BJ (cell line): ENCODE data around the gene NT5DC3. TPM values are rescaled to one million over a fixed set of nuclear protein-coding genes. Genes with fewer than 3 reads are reported as not detected.

Experiments
- CTCF ChIA-PET: fragments of 350-600 bp; formaldehyde crosslinking; extraction: SDS; loops from one replicate; lab custom pipeline; 2021; ENCODE audit warnings: antibody characterized with exemption, inconsistent platforms; lab: Yijun Ruan, JAX
- POLR2A ChIA-PET: fragments of 300-600 bp; sonication (Branson Sonifier 250); formaldehyde crosslinking; extraction: SDS; loops from one replicate; lab custom pipeline; 2021; ENCODE audit warnings: antibody characterized with exemption; lab: Charles Lee
- DNase-seq: peaks from one replicate; pipeline ENCODE4 v3.0.0-alpha.2; 2011; ENCODE audit warnings: low read depth
- H3K27me3 ChIP-seq: 2 replicates; pipeline ENCODE4 v1.6.0; 2011; ENCODE audit warnings: low read length; ENCODE audit not compliant: control insufficient read depth, insufficient read depth
- H3K36me3 ChIP-seq: 2 replicates; pipeline ENCODE4 v1.5.1; 2011; ENCODE audit warnings: low read length; ENCODE audit not compliant: control insufficient read depth, insufficient read depth
- H3K4me3 ChIP-seq: 2 replicates; pipeline ENCODE4 v1.5.1; 2011; ENCODE audit warnings: low read depth, mild to moderate bottlenecking, control low read depth, low read length
- polyA plus RNA-seq: library from polyadenylated mRNA; depleted of rRNA; stranded (reverse); fragments of >200 nt; gene quantifications from 2 replicates; pipeline ENCODE4 v1.2.3, GENCODE V29; 2011
- TF ChIP-seq, protein P1 (sequence below): IDR thresholded peaks from 2 replicates; pipeline ENCODE4 v1.5.1; 2011; ENCODE audit warnings: low read depth, mild to moderate bottlenecking, control low read depth, inconsistent platforms, low read length, moderate library complexity; ENCODE audit not compliant: insufficient read depth

Gene NT5DC3
- polyA plus RNA-seq, 1 experiment, result 1.2 TPM

GRCh38 chr12:103803847-103804246 lies 37.2 kb downstream of the NT5DC3 start:
- H3K36me3 ChIP-seq, result no peaks in the 10 kb centered on the region
- no peaks in the 10 kb centered on the region for H3K27me3 ChIP-seq
- TF ChIP-seq, protein P1, sequence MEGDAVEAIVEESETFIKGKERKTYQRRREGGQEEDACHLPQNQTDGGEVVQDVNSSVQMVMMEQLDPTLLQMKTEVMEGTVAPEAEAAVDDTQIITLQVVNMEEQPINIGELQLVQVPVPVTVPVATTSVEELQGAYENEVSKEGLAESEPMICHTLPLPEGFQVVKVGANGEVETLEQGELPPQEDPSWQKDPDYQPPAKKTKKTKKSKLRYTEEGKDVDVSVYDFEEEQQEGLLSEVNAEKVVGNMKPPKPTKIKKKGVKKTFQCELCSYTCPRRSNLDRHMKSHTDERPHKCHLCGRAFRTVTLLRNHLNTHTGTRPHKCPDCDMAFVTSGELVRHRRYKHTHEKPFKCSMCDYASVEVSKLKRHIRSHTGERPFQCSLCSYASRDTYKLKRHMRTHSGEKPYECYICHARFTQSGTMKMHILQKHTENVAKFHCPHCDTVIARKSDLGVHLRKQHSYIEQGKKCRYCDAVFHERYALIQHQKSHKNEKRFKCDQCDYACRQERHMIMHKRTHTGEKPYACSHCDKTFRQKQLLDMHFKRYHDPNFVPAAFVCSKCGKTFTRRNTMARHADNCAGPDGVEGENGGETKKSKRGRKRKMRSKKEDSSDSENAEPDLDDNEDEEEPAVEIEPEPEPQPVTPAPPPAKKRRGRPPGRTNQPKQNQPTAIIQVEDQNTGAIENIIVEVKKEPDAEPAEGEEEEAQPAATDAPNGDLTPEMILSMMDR, result no peak
- no peak overlapping the region for H3K4me3 ChIP-seq
- POLR2A ChIA-PET, result no interaction called here
- CTCF ChIA-PET, result no interaction called here
- no peak for DNase-seq

- Histone ChIP-seq H3K36me3 (no peaks in the 10 kb centered on the region), H3K4me3 (no peak overlapping the region), H3K27me3 (no peaks in the 10 kb centered on the region)
- ChIA-PET POLR2A (no interaction called here), CTCF (no interaction called here)
- TF ChIP-seq, protein P1, result no peak
- no peak for DNase-seq
Observed at GRCh38 chr12:103802586-103802886, 38.5 kb downstream of the NT5DC3 start.

DNA sequence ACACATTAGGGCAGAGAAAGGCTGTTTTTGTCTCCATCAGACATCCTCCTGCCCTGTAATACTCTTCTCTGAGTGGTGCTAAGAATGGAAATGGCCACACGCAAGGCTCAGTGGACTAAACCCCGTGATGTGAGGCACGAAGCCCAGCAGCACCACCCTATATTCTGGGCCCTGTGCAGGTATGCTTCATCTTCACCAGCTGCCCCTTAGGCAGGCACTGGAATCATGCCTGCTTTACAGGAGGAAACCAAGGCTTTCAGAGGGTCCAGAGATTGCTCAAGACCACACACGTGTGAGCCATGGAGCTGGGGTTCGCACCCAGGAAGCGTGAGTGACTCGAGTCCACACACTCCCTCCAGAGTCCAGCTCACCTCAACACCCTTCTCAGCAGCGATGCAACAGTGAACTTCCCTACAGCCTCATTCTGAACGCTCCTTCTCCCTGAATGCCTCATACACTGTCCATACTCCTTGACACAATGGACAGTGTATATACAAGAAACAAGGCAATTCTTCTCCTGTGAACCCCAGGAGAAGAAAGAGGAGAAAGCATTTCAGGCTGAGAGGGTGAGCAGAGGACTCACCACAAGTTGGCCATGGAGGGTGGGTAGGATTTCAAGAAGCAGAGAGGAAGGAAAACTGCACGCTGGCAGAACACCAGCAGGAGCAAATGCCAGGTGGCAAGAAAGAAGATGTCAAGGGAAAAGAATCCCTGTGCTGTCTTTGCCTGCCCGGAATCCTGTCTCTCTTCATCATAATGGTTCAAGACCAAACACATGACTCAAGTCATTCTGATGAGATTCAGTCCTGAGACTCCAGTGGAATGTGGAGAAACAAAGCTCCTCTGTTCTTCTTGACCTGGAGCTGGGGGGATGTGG lies 39.1 kb downstream of the NT5DC3 start:
- Histone ChIP-seq H3K36me3 (no peaks in the 10 kb centered on the region), H3K27me3 (no peaks in the 10 kb centered on the region), H3K4me3 (no peak overlapping the region)
- no peak for DNase-seq
- TF ChIP-seq, protein P1, result no peak
- POLR2A ChIA-PET, result no interaction called here
- CTCF ChIA-PET, result interaction anchor here (1.2 kb wide), 1 partner anchor 11 kb away, joined by 3 read pairs; no protein-coding TSS in a partner anchor

DNA sequence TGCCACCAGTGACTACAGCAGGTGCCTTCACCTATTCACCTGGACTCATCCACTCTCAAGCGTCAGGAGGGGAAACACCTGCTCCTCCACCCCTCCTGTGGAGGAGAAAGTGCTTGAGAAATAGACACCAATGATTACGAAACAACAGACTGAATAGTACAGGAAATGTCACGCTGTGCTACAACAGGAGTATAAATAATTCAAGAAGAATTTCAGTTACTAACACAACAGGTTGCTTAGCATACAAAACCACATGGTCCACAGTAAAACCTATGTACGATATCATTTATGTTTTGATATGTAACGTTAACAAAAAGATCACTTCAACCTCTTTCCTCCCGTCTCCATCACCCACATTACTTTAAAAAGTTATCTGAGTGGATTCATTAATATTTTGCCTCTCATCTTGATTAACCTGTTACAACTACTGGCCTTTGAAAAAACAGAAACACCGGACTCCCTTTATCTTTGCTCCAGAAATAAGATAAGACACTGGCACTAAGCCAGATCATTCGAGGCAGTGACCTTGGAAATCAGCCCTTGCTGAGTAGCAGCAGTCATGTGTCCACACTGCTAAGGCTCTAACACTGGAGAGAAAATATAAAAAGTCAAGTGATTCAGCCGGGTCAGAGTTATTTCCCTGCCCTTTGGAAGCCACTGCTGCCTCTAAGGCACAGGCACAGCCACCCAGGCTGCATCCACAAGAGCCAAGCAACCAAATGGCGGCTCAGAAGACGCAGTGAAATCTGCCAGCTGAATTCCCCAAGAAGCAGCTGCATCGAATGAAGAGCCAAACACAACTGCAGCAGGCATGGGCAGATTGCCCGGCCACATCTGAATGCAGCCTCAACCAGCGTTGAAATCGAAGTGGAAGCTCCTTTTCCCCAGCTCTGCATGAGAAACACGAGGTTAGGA lies 40.9 kb downstream of the NT5DC3 start:
- POLR2A ChIA-PET, result interaction anchor here (0.5 kb wide), 1 partner anchor 28 kb away, joined by 5 read pairs; no protein-coding TSS in a partner anchor
- no peak for DNase-seq
- TF ChIP-seq, protein P1, result no peak

DNA sequence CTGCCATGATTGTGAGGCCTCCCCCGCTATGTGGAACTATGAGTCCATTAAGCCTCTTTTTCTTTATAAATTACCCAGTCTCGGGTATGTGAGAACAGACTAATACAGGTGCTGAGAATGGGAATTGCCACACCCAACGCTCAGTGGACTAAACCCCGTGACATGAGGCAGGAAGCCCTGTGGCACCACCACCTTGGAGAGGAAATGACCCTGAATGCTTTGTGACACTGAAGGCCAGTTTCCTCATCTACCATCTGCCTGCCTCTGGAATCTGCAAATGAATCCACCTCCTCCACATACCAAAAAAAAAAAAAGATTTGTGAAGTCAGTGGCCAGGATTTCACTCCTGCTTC lies 41.6 kb downstream of the NT5DC3 start:
- no peak for DNase-seq
- no peaks in the 10 kb centered on the region for H3K27me3 ChIP-seq
- no peak overlapping the region for H3K4me3 ChIP-seq
- H3K36me3 ChIP-seq, result peaks cover 4% of the 10 kb centered on the region
- TF ChIP-seq, protein P1, result no peak
- CTCF ChIA-PET, result no interaction called here
- POLR2A ChIA-PET, result no interaction called here

More for the DNA sequence above, 40.9 kb downstream of the NT5DC3 start:
- Histone ChIP-seq H3K4me3 (no peak overlapping the region), H3K27me3 (no peaks in the 10 kb centered on the region), H3K36me3 (no peaks in the 10 kb centered on the region; the same call in 1 of the 2 replicates)
- CTCF ChIA-PET, result interaction anchor here (0.6 to 0.9 kb wide), 3 partner anchors 18 to 95 kb away, joined by 3 to 4 read pairs (median 3); no protein-coding TSS in a partner anchor
